PC-3 (cell line): ENCODE data around the gene LBX1. TPM values are rescaled to one million over a fixed set of nuclear protein-coding genes. Genes with fewer than 3 reads are reported as not detected.

Experiments used
- ATAC-seq: fragments of 200-7000 bp; cut with Tn5 transposase; 2 replicates; pipeline ENCODE4 v1.9.1; 2020; ENCODE audit warnings: mild to moderate bottlenecking, moderate library complexity
- BruUV-seq: library from RNA; stranded (reverse); fragments of 400-500 nt; replicated peaks from 2 replicates; lab custom pipeline; 2021; lab: Mats Ljungman, UMichigan
- CTCF ChIA-PET: fragments of 300-600 bp; sonication (Branson Sonifier 250); formaldehyde crosslinking; loops from one replicate; lab custom pipeline; 2022; ENCODE audit warnings: antibody characterized with exemption; lab: Charles Lee
- POLR2A ChIA-PET: fragments of 300-600 bp; sonication (Branson Sonifier 250); formaldehyde crosslinking; loops from one replicate; lab custom pipeline; 2022; ENCODE audit warnings: antibody characterized with exemption; ENCODE audit not compliant: unreplicated experiment; lab: Charles Lee
- DNase-seq: peaks from one replicate; pipeline ENCODE4 v3.0.0-alpha.2; 2015
- H2AFZ ChIP-seq: fragments of 300-600 bp; sonication (generic); 2 replicates; pipeline ENCODE4 v1.6.0; 2016; ENCODE audit warnings: antibody characterized with exemption, low read length
- H3F3A ChIP-seq: fragments of 300-600 bp; sonication (generic); one replicate; pipeline ENCODE4 v1.6.0; 2017; ENCODE audit warnings: antibody characterized with exemption, low read length, control low read depth, mild to moderate bottlenecking; ENCODE audit not compliant: unreplicated experiment
- H3K27ac ChIP-seq: fragments of 300-600 bp; sonication (generic); 2 replicates; pipeline ENCODE4 v1.5.1; 2016; ENCODE audit warnings: mild to moderate bottlenecking, low read length
- H3K27me3 ChIP-seq: fragments of 300-600 bp; sonication (generic); 2 replicates; pipeline ENCODE4 v1.6.1; 2016; ENCODE audit warnings: low read length, mixed read lengths
- H3K36me3 ChIP-seq: fragments of 300-600 bp; sonication (generic); 2 replicates; pipeline ENCODE4 v1.6.1; 2016; ENCODE audit warnings: low read depth, mixed run types, low read length, mixed read lengths
- H3K4me1 ChIP-seq: fragments of 300-600 bp; sonication (generic); 2 replicates; pipeline ENCODE4 v1.5.1; 2016; ENCODE audit warnings: low read length; ENCODE audit not compliant: insufficient read depth
- H3K4me2 ChIP-seq: fragments of 300-600 bp; sonication (generic); 2 replicates; pipeline ENCODE4 v1.6.0; 2016; ENCODE audit warnings: low read length
- H3K4me3 ChIP-seq: fragments of 300-600 bp; sonication (generic); 2 replicates; pipeline ENCODE4 v1.5.1; 2016; ENCODE audit warnings: mild to moderate bottlenecking, low read length, mixed read lengths
- H3K79me2 ChIP-seq: fragments of 300-600 bp; sonication (generic); 2 replicates; pipeline ENCODE4 v1.6.1; 2017; ENCODE audit warnings: low read length, mixed read lengths
- H3K9ac ChIP-seq: fragments of 300-600 bp; sonication (generic); 2 replicates; pipeline ENCODE4 v1.6.0; 2016; ENCODE audit warnings: mild to moderate bottlenecking, low read length
- H3K9me2 ChIP-seq: fragments of 300-600 bp; sonication (generic); replicated peaks from 2 replicates; pipeline ENCODE4 v1.6.1; 2016; ENCODE audit warnings: mixed run types, low read length, mixed read lengths
- H3K9me3 ChIP-seq: fragments of 300-600 bp; sonication (generic); 2 replicates; pipeline ENCODE4 v1.6.1; 2016; ENCODE audit warnings: low read length, mixed read lengths
- H4K20me1 ChIP-seq: fragments of 300-600 bp; sonication (generic); 2 replicates; pipeline ENCODE4 v1.6.1; 2016; ENCODE audit warnings: low read length, mixed read lengths
- EZH2 ChIP-seq: fragments of 300-600 bp; sonication (generic); IDR thresholded peaks from one replicate; pipeline ENCODE4 v1.6.1; 2017; ENCODE audit warnings: antibody characterized with exemption, mild to moderate bottlenecking, low read length; ENCODE audit not compliant: unreplicated experiment
- EZH2phosphoT487 ChIP-seq: fragments of 300-600 bp; sonication (generic); IDR thresholded peaks from 2 replicates; pipeline ENCODE4 v1.6.1; 2018; ENCODE audit warnings: mild to moderate bottlenecking, antibody characterized with exemption, low read length, borderline replicate concordance
- intact Hi-C: fragments of 100-400 bp; cut with micrococcal nuclease; formaldehyde crosslinking; loops from 2 replicates; pipeline ENCODE4 v1.9.0; 2023
- total RNA-seq: library from RNA; depleted of rRNA; stranded (reverse); fragments of >200 nt; gene quantifications from 2 replicates; pipeline ENCODE4 v1.2.3, GENCODE V29; 2014
- TF ChIP-seq, protein P1 (sequence below): fragments of 300-600 bp; sonication (generic); conservative IDR thresholded peaks from 2 replicates; pipeline ENCODE4 v1.5.1; 2017; ENCODE audit warnings: antibody characterized with exemption, low read depth, mild to moderate bottlenecking, low read length

The LBX1 gene
- total RNA-seq, 1 experiment from 2014 or later, result not detected

DNA sequence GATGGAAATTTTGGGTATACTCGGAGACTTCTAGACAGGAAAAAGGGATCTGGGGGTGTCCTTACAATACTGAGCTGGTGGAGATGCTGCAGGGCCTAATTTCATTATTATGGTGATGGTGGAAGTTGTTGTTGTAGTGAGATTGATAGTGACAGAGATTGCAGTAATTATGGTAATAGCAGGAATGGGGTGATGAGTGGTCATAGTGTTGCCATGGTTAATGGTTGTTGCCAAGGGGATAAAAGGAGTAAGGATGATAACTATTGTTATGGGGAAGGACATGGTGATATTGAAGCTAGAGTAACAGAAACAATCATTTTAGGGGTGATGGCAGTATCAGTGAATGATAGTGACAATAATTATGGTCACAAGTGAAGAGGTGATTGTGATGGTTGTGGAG lies 27.1 kb upstream of the LBX1 start:
- no peaks in the 10 kb centered on the region for H3F3A ChIP-seq
- H3K9me2 ChIP-seq, result no peaks in the 10 kb centered on the region
- H3K4me3 ChIP-seq, result no peak overlapping the region
- no peaks in the 10 kb centered on the region for H3K27me3 ChIP-seq
- no peak for TF ChIP-seq EZH2
- TF ChIP-seq, protein P1, sequence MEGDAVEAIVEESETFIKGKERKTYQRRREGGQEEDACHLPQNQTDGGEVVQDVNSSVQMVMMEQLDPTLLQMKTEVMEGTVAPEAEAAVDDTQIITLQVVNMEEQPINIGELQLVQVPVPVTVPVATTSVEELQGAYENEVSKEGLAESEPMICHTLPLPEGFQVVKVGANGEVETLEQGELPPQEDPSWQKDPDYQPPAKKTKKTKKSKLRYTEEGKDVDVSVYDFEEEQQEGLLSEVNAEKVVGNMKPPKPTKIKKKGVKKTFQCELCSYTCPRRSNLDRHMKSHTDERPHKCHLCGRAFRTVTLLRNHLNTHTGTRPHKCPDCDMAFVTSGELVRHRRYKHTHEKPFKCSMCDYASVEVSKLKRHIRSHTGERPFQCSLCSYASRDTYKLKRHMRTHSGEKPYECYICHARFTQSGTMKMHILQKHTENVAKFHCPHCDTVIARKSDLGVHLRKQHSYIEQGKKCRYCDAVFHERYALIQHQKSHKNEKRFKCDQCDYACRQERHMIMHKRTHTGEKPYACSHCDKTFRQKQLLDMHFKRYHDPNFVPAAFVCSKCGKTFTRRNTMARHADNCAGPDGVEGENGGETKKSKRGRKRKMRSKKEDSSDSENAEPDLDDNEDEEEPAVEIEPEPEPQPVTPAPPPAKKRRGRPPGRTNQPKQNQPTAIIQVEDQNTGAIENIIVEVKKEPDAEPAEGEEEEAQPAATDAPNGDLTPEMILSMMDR, result no peak
- H3K9ac ChIP-seq, result no peak overlapping the region
- H4K20me1 ChIP-seq, result no peaks in the 10 kb centered on the region
- H3K4me2 ChIP-seq, result no peak overlapping the region
- no TSS peak for BruUV-seq
- POLR2A ChIA-PET, result no interaction called here
- no peak overlapping the region for H2AFZ ChIP-seq
- H3K9me3 ChIP-seq, result no peaks in the 10 kb centered on the region
- DNase-seq (no peak), ATAC-seq (no peak)
- no peaks in the 10 kb centered on the region for H3K79me2 ChIP-seq
- no peaks in the 10 kb centered on the region for H3K36me3 ChIP-seq
- H3K4me1 ChIP-seq, result no peaks in the 10 kb centered on the region
- intact Hi-C loops, result no loop called here
- H3K27ac ChIP-seq, result no peak overlapping the region
- CTCF ChIA-PET, result no interaction called here

GRCh38 chr10:101250136-101250535 lies 20.9 kb upstream of the LBX1 start:
- intact Hi-C loops, result no loop called here
- Histone ChIP-seq H3F3A (no peaks in the 10 kb centered on the region), H3K4me2 (no peak overlapping the region), H3K4me1 (no peaks in the 10 kb centered on the region), H3K9me3 (no peaks in the 10 kb centered on the region), H3K79me2 (no peaks in the 10 kb centered on the region), H3K36me3 (no peaks in the 10 kb centered on the region), H3K4me3 (no peak overlapping the region), H4K20me1 (no peaks in the 10 kb centered on the region), H3K27ac (no peak overlapping the region), H3K9ac (no peak overlapping the region), H2AFZ (no peak overlapping the region), H3K27me3 (peaks cover 24% of the 10 kb centered on the region), H3K9me2 (no peaks in the 10 kb centered on the region)
- no TSS peak for BruUV-seq
- ChIA-PET POLR2A (no interaction called here), CTCF (interaction anchor here (0.6 kb wide), 1 partner anchor 320 kb away, joined by 5 read pairs; no protein-coding TSS in a partner anchor)
- DNase-seq (no peak), ATAC-seq (no peak)
- TF ChIP-seq EZH2, result no peak
- TF ChIP-seq, protein P1, result no peak
- TF ChIP-seq EZH2phosphoT487, result no peak

DNA sequence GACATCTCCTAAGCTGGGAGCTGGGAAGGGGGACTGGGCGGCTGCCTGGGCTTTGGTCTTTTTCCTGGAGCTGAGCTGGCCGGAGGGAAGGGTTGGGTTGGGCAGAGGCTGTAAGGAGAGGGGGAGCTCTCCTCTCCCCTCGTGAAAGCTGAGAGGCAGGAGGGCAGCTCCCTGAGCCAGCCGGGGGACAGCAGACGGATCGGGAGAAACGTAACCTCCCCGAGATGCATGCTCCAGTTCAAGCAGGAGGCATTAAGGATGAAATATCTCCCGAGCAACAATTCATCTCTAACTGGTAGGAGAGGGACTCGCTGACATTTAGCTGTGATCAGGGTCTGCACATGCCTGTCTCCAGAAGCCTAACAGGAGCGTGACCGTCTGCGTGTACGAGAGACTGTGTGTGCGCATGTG lies 19.9 kb upstream of the LBX1 start:
- H3K4me3 ChIP-seq, result no peak overlapping the region
- CTCF ChIA-PET, result no interaction called here
- no peaks in the 10 kb centered on the region for H3K9me2 ChIP-seq
- no peak for ATAC-seq
- peaks cover 24% of the 10 kb centered on the region for H3K27me3 ChIP-seq
- H3F3A ChIP-seq, result no peaks in the 10 kb centered on the region
- H3K36me3 ChIP-seq, result no peaks in the 10 kb centered on the region
- DNase-seq, result no peak
- H3K4me2 ChIP-seq, result no peak overlapping the region
- H3K27ac ChIP-seq, result no peak overlapping the region
- no peaks in the 10 kb centered on the region for H4K20me1 ChIP-seq
- H3K4me1 ChIP-seq, result peaks cover 7% of the 10 kb centered on the region; the same call in 1 of the 2 replicates
- TF ChIP-seq, protein P1, result no peak
- no peak for TF ChIP-seq EZH2
- no peaks in the 10 kb centered on the region for H3K9me3 ChIP-seq
- no peaks in the 10 kb centered on the region for H3K79me2 ChIP-seq
- H2AFZ ChIP-seq, result no peak overlapping the region
- no peak overlapping the region for H3K9ac ChIP-seq
- BruUV-seq, result no TSS peak
- intact Hi-C loops, result no loop called here
- POLR2A ChIA-PET, result interaction anchor here (0.5 kb wide), 1 partner anchor 8 kb away, joined by 13 read pairs; no protein-coding TSS in a partner anchor
